LNCaP clone FGC (cell line): Measurements from ENCODE around the gene NR3C2.

Experiments
- DNase-seq: peaks from one replicate; pipeline ENCODE4 v3.0.0-alpha.2; 2011; ENCODE audit warnings: low read depth
- H3K4me3 ChIP-seq: 2 replicates; pipeline ENCODE4 v1.5.1; 2011; ENCODE audit warnings: mild to moderate bottlenecking, low read depth, low read length, control low read depth
- TF ChIP-seq, protein P1 (sequence below): IDR thresholded peaks from 2 replicates; pipeline ENCODE4 v1.5.1; 2012; ENCODE audit warnings: mild to moderate bottlenecking; ENCODE audit not compliant: control insufficient read depth, insufficient read depth; ENCODE audit errors: extremely low read depth

The NR3C2 gene

DNA sequence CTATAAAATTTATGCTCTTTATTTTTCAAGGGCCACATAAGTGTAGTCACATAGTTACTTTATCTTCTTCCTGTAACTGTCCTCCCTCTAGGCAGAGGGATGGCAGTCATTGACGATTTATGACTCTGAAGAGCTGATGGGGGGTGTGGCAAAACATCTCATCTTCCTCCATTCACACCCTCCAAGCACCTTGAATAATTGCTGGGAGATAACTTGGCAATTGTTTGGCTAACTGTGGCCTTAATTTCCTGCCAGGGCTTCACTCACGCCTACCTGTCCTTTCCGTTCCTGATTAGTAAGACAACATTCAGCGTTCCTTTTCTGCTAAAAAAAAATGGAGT lies 381.1 kb downstream of the NR3C2 start:
- TF ChIP-seq, protein P1, sequence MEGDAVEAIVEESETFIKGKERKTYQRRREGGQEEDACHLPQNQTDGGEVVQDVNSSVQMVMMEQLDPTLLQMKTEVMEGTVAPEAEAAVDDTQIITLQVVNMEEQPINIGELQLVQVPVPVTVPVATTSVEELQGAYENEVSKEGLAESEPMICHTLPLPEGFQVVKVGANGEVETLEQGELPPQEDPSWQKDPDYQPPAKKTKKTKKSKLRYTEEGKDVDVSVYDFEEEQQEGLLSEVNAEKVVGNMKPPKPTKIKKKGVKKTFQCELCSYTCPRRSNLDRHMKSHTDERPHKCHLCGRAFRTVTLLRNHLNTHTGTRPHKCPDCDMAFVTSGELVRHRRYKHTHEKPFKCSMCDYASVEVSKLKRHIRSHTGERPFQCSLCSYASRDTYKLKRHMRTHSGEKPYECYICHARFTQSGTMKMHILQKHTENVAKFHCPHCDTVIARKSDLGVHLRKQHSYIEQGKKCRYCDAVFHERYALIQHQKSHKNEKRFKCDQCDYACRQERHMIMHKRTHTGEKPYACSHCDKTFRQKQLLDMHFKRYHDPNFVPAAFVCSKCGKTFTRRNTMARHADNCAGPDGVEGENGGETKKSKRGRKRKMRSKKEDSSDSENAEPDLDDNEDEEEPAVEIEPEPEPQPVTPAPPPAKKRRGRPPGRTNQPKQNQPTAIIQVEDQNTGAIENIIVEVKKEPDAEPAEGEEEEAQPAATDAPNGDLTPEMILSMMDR = no peak
- no peak for DNase-seq
- H3K4me3 ChIP-seq = no peak overlapping the region

DNA sequence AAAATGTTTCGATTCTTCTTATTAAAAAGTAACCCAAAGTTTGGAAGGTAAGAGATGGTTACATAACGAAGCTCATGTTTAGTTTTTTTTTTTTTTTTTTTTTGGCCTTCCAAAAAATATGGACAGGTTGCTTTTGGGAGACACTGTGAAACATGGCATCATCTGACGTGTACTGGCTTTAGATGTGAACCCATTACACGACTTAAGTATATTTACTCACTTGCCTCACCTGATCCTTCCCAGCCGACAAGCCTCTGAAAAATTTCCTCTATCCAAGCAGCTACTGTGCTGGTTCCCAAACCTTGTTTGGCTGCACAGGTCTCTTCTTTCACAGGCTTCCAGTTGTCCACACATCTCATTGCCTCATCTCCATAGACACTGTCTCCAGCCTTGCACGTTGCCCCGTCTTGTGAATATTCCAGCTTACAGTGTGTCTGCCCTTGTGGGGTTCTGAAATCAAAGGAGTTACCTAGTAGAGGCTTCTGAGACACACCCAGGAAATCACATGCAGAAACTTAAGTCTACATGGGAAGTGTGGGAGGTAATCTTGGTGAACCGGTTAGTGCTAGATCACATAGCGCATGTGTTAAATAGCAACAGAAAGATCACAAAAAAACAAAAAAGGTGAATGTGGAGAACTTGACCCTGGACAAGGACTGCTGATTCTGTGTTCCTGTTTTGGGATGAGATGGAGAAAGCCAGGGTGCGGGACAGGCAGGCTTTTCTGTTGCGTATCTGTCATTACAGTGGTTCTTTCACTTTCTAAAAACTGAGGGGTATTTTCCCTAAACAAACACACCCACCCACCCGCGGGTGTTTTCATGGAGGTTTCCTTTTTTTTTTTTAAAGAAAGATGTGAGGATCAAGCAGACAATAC lies 381.7 kb downstream of the NR3C2 start:
- TF ChIP-seq, protein P1 = no peak
- DNase-seq = no peak
- H3K4me3 ChIP-seq = no peak overlapping the region

DNA sequence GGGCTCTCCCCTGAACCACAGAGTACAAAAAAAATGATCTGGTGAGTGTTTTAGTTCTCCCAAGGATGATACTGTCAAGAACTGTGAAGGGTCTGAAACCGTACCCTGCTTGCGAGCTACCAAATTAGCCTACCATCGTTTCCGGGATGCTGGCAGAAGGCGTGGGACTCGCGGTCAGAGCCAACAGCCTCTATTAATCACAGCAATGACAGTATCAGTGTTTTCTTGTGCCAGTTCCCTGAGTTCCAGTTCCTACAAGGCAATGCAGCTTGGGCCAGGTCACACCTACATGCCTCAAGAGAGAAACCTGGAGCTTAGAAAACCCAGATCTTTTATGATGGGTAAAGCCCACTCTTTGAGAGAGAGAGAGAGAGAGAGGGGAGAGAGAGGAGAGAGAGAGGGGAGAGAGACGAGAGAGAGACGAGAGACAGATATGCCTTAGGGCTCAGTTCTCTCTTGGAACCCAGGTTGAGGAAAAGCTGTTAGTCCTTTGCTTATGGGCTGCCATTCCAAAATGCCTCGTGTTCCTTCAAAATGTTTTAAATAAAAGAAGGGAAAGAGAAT lies 382.5 kb downstream of the NR3C2 start:
- no peak for DNase-seq
- H3K4me3 ChIP-seq = no peak overlapping the region
- TF ChIP-seq, protein P1 = no peak

DNA sequence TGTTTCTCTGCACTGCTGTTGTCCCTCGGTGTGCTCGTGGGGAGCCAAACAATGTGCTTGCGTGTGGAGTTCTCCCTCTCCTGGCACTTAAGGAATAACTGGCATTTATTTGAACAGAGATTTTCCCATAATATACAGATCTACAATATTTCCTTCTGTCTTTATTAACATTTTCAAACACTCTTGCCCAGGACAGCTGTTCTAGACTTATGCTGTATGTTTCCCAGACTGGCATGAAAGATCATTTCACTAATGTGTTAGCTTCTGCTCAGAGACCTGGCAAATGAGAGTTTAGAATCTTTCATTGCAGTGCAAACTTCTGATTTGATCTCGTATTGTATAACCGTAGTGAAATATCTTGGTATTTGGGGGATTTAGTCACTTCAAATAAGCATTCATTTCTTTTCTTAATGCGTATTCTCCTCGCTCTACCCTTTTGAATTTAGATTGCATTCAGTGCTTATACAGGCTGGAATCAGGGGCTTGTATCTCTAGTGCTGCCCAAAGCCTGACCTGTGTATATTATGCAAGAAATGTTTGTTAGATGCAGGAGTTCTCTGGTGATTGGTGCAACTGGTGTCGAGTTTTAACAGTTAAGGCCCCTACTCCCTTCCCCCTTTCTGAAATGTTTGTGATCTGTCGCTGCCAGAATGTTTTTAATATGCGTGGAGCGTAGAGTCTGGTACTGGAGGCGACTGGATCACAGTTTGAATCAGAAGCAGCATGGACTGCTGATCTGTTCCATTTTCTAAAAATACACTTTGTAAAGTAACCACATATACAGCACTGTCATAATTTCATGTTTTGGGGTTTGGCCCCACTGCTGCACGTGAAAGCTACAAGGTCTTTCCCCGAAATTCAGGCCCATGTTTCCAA lies 384.0 kb downstream of the NR3C2 start:
- TF ChIP-seq, protein P1 = no peak
- no peak for DNase-seq
- no peak overlapping the region for H3K4me3 ChIP-seq

DNA sequence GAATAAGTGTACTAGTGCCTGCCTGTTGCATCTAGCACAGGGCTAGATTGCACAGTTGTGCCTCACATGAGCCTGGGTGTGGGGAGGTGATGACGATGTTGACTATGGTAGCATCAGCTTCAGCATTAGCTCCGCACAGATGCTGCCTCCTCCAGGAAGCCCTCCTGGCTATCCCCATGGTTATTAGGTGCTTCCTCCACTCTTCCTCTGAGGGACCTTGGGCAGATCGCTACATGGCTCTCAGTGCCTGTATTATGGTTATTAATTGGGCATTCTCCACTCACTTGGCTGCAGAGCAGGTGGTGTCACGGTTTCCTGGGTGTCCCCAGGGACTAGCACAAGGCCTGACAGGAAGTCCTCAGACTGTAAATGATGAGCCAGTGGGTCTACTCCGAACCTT lies 384.7 kb downstream of the NR3C2 start:
- no peak overlapping the region for H3K4me3 ChIP-seq
- TF ChIP-seq, protein P1 = no peak
- no peak for DNase-seq

DNA sequence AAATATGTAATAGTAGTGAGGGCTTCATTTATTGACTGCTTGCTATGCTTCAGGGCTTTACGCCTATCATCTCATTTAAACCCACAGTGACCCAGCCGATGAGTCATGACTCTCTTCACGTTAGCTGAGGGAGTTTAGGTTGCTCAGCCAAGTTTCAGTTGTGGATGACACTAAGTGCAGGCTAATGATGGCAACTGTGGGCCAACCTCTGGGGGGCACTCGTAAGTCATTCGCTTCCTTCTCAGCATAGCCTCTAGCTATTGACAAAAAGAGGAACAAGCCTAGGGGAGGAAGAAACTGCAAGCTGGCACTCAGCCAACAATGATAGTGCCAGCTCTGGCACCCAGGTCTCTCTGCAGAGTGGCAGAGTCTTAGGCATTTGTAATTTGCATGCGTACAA lies 385.3 kb downstream of the NR3C2 start:
- no peak overlapping the region for H3K4me3 ChIP-seq
- TF ChIP-seq, protein P1 = 0 out of 2 replicates have a peak, but pooled peaks have one; percentile 21
- DNase-seq = peak; percentile 22
